ENCODE measurements around the gene A2M. TPM values are rescaled to one million over a fixed set of nuclear protein-coding genes. Genes with fewer than 3 reads are reported as not detected.

The A2M gene
- total RNA-seq, 2 experiments from 2014 or later = not detected

Other genes with a start within 250 kb of the A2M start
- 10 to 100 TPM; 24.4 to 26.5 TPM for gene PHC1, start 201.4 kb downstream of the A2M start, total RNA-seq
- gene M6PR, start 166.3 kb downstream of the A2M start, total RNA-seq = 100 to 1,000 TPM; 139 to 140 TPM
- gene KLRG1, start 126.4 kb downstream of the A2M start, total RNA-seq = 1 to 10 TPM; 3.9 to 5.2 TPM
- not detected for gene PZP, start 92.5 kb upstream of the A2M start, total RNA-seq

Measured in activated naive CD4-positive, alpha-beta T cell treated with anti-CD3 and anti-CD28 coated beads for 36 hours (primary cell).